ENCODE results near the gene SPTY2D1. TPM values are rescaled to one million over a fixed set of nuclear protein-coding genes. Genes with fewer than 3 reads are reported as not detected.
A peak's percentile ranks its signal among the peaks of the same experiment; 100 is the strongest.

SPTY2D1 gene
- total and polyA plus RNA-seq, 2 experiments from 2014 or later, result 10.9 to 24.1 TPM

- TF ChIP-seq EZH2phosphoT487 (IDR thresholded peaks at IDR 0.05; ENCODE audit: low read depth, severe bottlenecking, unreplicated experiment) (no peak), CTCF (IDR thresholded peaks at IDR 0.05; ENCODE audit: poor library complexity) (no peak), EZH2 (IDR thresholded peaks at IDR 0.05; ENCODE audit: borderline replicate concordance) (no peak)
- no peaks in the 10 kb centered on the region for H3K27me3 ChIP-seq
- H3K4me3 ChIP-seq, result no peak overlapping the region
- peaks cover 3% of the 10 kb centered on the region for H3K36me3 ChIP-seq (replicated peaks; ENCODE audit: insufficient read depth, low read depth)
- H3K4me1 ChIP-seq (ENCODE audit: insufficient read depth), result no peaks in the 10 kb centered on the region
- H3K9me2 ChIP-seq (replicated peaks; ENCODE audit: insufficient read depth), result no peaks in the 10 kb centered on the region
- H2AFZ ChIP-seq, result no peak overlapping the region
- no peaks in the 10 kb centered on the region for H3K9me3 ChIP-seq (ENCODE audit: low read depth)
- WGBS (ENCODE audit: low lambda C conversion rate, missing lambda C conversion rate), result 98% methylated on average over 2 of the region's 2 CpGs
- no peaks in the 10 kb centered on the region for H4K20me1 ChIP-seq (ENCODE audit: insufficient read depth, poor library complexity, severe bottlenecking)
- no peak overlapping the region for H3K4me2 ChIP-seq
- no peak overlapping the region for H3K27ac ChIP-seq
- H3K79me2 ChIP-seq, result peaks cover 20% of the 10 kb centered on the region
- no peak for DNase-seq (ENCODE audit: low spot score)
Observed at GRCh38 chr11:18611196-18611595, 22.9 kb downstream of the SPTY2D1 start.

- Histone ChIP-seq H3K4me3 (no peak overlapping the region), H3K36me3 (replicated peaks; ENCODE audit: insufficient read depth, low read depth) (no peaks in the 10 kb centered on the region), H2AFZ (no peak overlapping the region), H4K20me1 (ENCODE audit: insufficient read depth, poor library complexity, severe bottlenecking) (no peaks in the 10 kb centered on the region), H3K27me3 (no peaks in the 10 kb centered on the region), H3K4me1 (ENCODE audit: insufficient read depth) (no peaks in the 10 kb centered on the region), H3K9me3 (ENCODE audit: low read depth) (no peaks in the 10 kb centered on the region), H3K9me2 (replicated peaks; ENCODE audit: insufficient read depth) (no peaks in the 10 kb centered on the region), H3K4me2 (no peak overlapping the region), H3K79me2 (peaks cover 6% of the 10 kb centered on the region), H3K27ac (no peak overlapping the region)
- no peak for TF ChIP-seq CTCF (IDR thresholded peaks at IDR 0.05; ENCODE audit: poor library complexity)
- TF ChIP-seq EZH2 (IDR thresholded peaks at IDR 0.05; ENCODE audit: borderline replicate concordance), result no peak
- TF ChIP-seq EZH2phosphoT487 (IDR thresholded peaks at IDR 0.05; ENCODE audit: low read depth, severe bottlenecking, unreplicated experiment), result no peak
- WGBS (ENCODE audit: low lambda C conversion rate, missing lambda C conversion rate), result 55% methylated on average over 3 of the region's 3 CpGs
- peak; percentile 27 for DNase-seq (ENCODE audit: low spot score)
Observed at GRCh38 chr11:18608376-18608775, 25.8 kb downstream of the SPTY2D1 start.

GRCh38 chr11:18600915-18601569 lies 33.1 kb downstream of the SPTY2D1 start:
- Histone ChIP-seq H3K9me2 (replicated peaks; ENCODE audit: insufficient read depth) (no peaks in the 10 kb centered on the region), H3K36me3 (replicated peaks; ENCODE audit: insufficient read depth, low read depth) (no peaks in the 10 kb centered on the region), H3K27me3 (no peaks in the 10 kb centered on the region), H3K9me3 (ENCODE audit: low read depth) (no peaks in the 10 kb centered on the region), H3K4me3 (no peak overlapping the region), H3K4me1 (ENCODE audit: insufficient read depth) (no peaks in the 10 kb centered on the region), H3K79me2 (no peaks in the 10 kb centered on the region), H4K20me1 (ENCODE audit: insufficient read depth, poor library complexity, severe bottlenecking) (no peaks in the 10 kb centered on the region), H3K27ac (no peak overlapping the region), H2AFZ (no peak overlapping the region), H3K4me2 (no peak overlapping the region)
- WGBS (ENCODE audit: low lambda C conversion rate, missing lambda C conversion rate), result 94% methylated on average over 4 of the region's 4 CpGs
- TF ChIP-seq CTCF (IDR thresholded peaks at IDR 0.05; ENCODE audit: poor library complexity) (no peak), EZH2 (IDR thresholded peaks at IDR 0.05; ENCODE audit: borderline replicate concordance) (no peak), EZH2phosphoT487 (IDR thresholded peaks at IDR 0.05; ENCODE audit: low read depth, severe bottlenecking, unreplicated experiment) (no peak)
- DNase-seq (ENCODE audit: low spot score), result no peak

Data from hepatocyte (in vitro differentiated cells).